Endometrial microvascular endothelial cells (primary cell): Measurements from ENCODE around the gene RGMB. TPM values are rescaled to one million over a fixed set of nuclear protein-coding genes. Genes with fewer than 3 reads are reported as not detected.
"Not testable (repeated sequence)": the region's sequence is repeated elsewhere in the genome, so short reads cannot be mapped to it uniquely, and the experiment has no call there.

Source experiments
- in situ Hi-C: cut with HindIII; loops from 2 replicates; pipeline ENCODE4 v1.10.0; 2017; ENCODE audit warnings: low sequenced_read_pairs, low pct_unique_long_range_greater_than_20kb; ENCODE audit errors: inconsistent ontology term
- total RNA-seq: library from RNA; depleted of rRNA; stranded (reverse); fragments of >200 nt; gene quantifications from one replicate; pipeline ENCODE4 v1.2.3, GENCODE V29; 2015; ENCODE audit errors: inconsistent ontology term

RGMB gene
- total RNA-seq = 40.3 TPM

- in situ Hi-C loops = no loop called here
Measured at GRCh38 chr5:98773464-98774191, at the start of gene RGMB. TSS of gene RGMB (plus strand) at chr5:98773663. CDS start at chr5:98774071, 408 bp downstream.

- in situ Hi-C loops = no loop called here
Measured at GRCh38 chr5:98726258-98726657, 47.2 kb upstream of the RGMB start.

GRCh38 chr5:98727686-98728085 lies 45.8 kb upstream of the RGMB start:
- in situ Hi-C loops = no loop called here

- in situ Hi-C loops = no loop called here
Measured at GRCh38 chr5:98734646-98735045, 38.8 kb upstream of the RGMB start.

GRCh38 chr5:98735806-98736507 lies 37.5 kb upstream of the RGMB start:
- in situ Hi-C loops = no loop called here

GRCh38 chr5:98736753-98737152 lies 36.7 kb upstream of the RGMB start:
- in situ Hi-C loops = no loop called here

GRCh38 chr5:98737441-98737840 lies 36.0 kb upstream of the RGMB start:
- in situ Hi-C loops = not testable (repeated sequence)

GRCh38 chr5:98738481-98739149 lies 34.8 kb upstream of the RGMB start:
- in situ Hi-C loops = not testable (repeated sequence)

GRCh38 chr5:98741926-98742325 lies 31.5 kb upstream of the RGMB start:
- in situ Hi-C loops = no loop called here

- in situ Hi-C loops = no loop called here
Measured at GRCh38 chr5:98742396-98743073, 30.9 kb upstream of the RGMB start.

- in situ Hi-C loops = not testable (repeated sequence)
Measured at GRCh38 chr5:98748259-98748658, 25.2 kb upstream of the RGMB start.

- in situ Hi-C loops = no loop called here
Measured at GRCh38 chr5:98749046-98749445, 24.4 kb upstream of the RGMB start.

- in situ Hi-C loops = no loop called here
Measured at GRCh38 chr5:98750693-98751092, 22.8 kb upstream of the RGMB start.

- in situ Hi-C loops = not testable (repeated sequence)
Measured at GRCh38 chr5:98752331-98752730, 21.1 kb upstream of the RGMB start.

- in situ Hi-C loops = not testable (repeated sequence)
Measured at GRCh38 chr5:98752801-98753200, 20.7 kb upstream of the RGMB start.

- in situ Hi-C loops = no loop called here
Measured at GRCh38 chr5:98753507-98753906, 20.0 kb upstream of the RGMB start.

- in situ Hi-C loops = no loop called here
Measured at GRCh38 chr5:98755406-98755805, 18.1 kb upstream of the RGMB start.

- in situ Hi-C loops = no loop called here
Measured at GRCh38 chr5:98757978-98758377, 15.5 kb upstream of the RGMB start.

GRCh38 chr5:98763001-98763630 lies 10.3 kb upstream of the RGMB start:
- in situ Hi-C loops = no loop called here
